HepG2 (cell line): Measurements from ENCODE around the gene CHST12. TPM values are rescaled to one million over a fixed set of nuclear protein-coding genes. Genes with fewer than 3 reads are reported as not detected.

Experiments used
- CREB1 ChIP-seq, 2 experiments: fragments of 450-650 bp in 1 of 2; IDR thresholded peaks; 2 replicates each; pipeline ENCODE4 v1.6.1; 2016 to 2017; ENCODE audit warnings: control low read depth in 1 of 2, mild to moderate bottlenecking in 1 of 2, missing compliant biosample characterization in 1 of 2, missing genetic modification characterization in 1 of 2
- DR1 ChIP-seq: sonication (generic); formaldehyde crosslinking; IDR thresholded peaks from 2 replicates; pipeline ENCODE4 v1.8.0; 2021; ENCODE audit warnings: mild to moderate bottlenecking, missing genetic modification reagents, inconsistent platforms
- KAT7 ChIP-seq: IDR thresholded peaks from 2 replicates; pipeline ENCODE4 v1.6.1; 2018; ENCODE audit warnings: borderline replicate concordance, missing compliant biosample characterization
- KDM5B ChIP-seq: sonication (generic); formaldehyde crosslinking; IDR thresholded peaks from 2 replicates; pipeline ENCODE4 v1.4.0; 2020; ENCODE audit warnings: missing genetic modification reagents, mild to moderate bottlenecking, borderline replicate concordance
- NFKB2 ChIP-seq: sonication (generic); formaldehyde crosslinking; IDR thresholded peaks from 2 replicates; pipeline ENCODE4 v1.4.0; 2020; ENCODE audit warnings: missing genetic modification reagents, borderline replicate concordance
- SOX6 ChIP-seq, 2 experiments: fragments of 450-650 bp in 1 of 2; sonication (generic) in 1 of 2; formaldehyde crosslinking in 1 of 2; IDR thresholded peaks; 2 replicates each; pipeline versions ENCODE4 v1.4.0 to v1.6.1; 2017 to 2020; ENCODE audit warnings: antibody characterized with exemption in 1 of 2, mild to moderate bottlenecking in 1 of 2, missing genetic modification reagents in 1 of 2
- SP4 ChIP-seq: sonication (generic); formaldehyde crosslinking; IDR thresholded peaks from 2 replicates; pipeline ENCODE4 v1.8.1; 2023; ENCODE audit warnings: mild to moderate bottlenecking, missing genetic modification reagents
- ZNF251 ChIP-seq: sonication (generic); formaldehyde crosslinking; IDR thresholded peaks from 2 replicates; pipeline ENCODE4 v1.9.0; 2021; ENCODE audit warnings: mild to moderate bottlenecking, missing genetic modification reagents
- ZNF772 ChIP-seq: sonication (generic); formaldehyde crosslinking; IDR thresholded peaks from 2 replicates; pipeline ENCODE4 v1.5.0; 2020; ENCODE audit warnings: mild to moderate bottlenecking, missing genetic modification reagents
- ZNF776 ChIP-seq: sonication (generic); formaldehyde crosslinking; IDR thresholded peaks from 2 replicates; pipeline ENCODE4 v1.4.0; 2020; ENCODE audit warnings: mild to moderate bottlenecking, missing genetic modification reagents
- polyA plus RNA-seq, 8 experiments: library from polyadenylated mRNA; depleted of rRNA in 3 of 8; stranded (reverse) in 7 of 8; unstranded in 1 of 8; fragments of >200 nt; fragmentation: Illumina TruSeq in 4 of 8; extraction: Trizol in 4 of 8; gene quantifications; 2 replicates each; pipeline versions ENCODE4 v1.2.1 to v1.2.3, GENCODE V29; 2011 to 2016; ENCODE audit warnings: low read depth in 4 of 8, missing spikeins in 1 of 8, mixed read lengths in 1 of 8; ENCODE audit not compliant: insufficient read depth in 1 of 8
- total RNA-seq, 5 experiments: library from RNA; depleted of rRNA; stranded (reverse); fragments of >200 nt; fragmentation: Illumina TruSeq; extraction: Trizol; gene quantifications; 2 replicates each; pipeline ENCODE4 v1.2.3, GENCODE V29; 2016; ENCODE audit warnings: low read depth in 1 of 5
- TF ChIP-seq, protein P1 (sequence below): IDR thresholded peaks from 2 replicates; pipeline ENCODE4 v1.4.0; 2020; ENCODE audit warnings: mild to moderate bottlenecking, missing genetic modification reagents
- TF ChIP-seq, protein P2 (sequence below), 2 experiments: fragments of 450-650 bp in 1 of 2; sonication (generic) in 1 of 2; formaldehyde crosslinking in 1 of 2; IDR thresholded peaks; 2 replicates each; pipeline versions ENCODE4 v1.6.1 to v1.8.0; 2016 to 2022; ENCODE audit warnings: antibody characterized with exemption in 1 of 2, mild to moderate bottlenecking in 1 of 2, missing genetic modification reagents in 1 of 2

The CHST12 gene
- total and polyA plus RNA-seq, 2 of the 13 experiments (the other 11 are each of a cell fraction or from before 2014, with no cell fraction given), result 6.4 to 15.8 TPM

DNA sequence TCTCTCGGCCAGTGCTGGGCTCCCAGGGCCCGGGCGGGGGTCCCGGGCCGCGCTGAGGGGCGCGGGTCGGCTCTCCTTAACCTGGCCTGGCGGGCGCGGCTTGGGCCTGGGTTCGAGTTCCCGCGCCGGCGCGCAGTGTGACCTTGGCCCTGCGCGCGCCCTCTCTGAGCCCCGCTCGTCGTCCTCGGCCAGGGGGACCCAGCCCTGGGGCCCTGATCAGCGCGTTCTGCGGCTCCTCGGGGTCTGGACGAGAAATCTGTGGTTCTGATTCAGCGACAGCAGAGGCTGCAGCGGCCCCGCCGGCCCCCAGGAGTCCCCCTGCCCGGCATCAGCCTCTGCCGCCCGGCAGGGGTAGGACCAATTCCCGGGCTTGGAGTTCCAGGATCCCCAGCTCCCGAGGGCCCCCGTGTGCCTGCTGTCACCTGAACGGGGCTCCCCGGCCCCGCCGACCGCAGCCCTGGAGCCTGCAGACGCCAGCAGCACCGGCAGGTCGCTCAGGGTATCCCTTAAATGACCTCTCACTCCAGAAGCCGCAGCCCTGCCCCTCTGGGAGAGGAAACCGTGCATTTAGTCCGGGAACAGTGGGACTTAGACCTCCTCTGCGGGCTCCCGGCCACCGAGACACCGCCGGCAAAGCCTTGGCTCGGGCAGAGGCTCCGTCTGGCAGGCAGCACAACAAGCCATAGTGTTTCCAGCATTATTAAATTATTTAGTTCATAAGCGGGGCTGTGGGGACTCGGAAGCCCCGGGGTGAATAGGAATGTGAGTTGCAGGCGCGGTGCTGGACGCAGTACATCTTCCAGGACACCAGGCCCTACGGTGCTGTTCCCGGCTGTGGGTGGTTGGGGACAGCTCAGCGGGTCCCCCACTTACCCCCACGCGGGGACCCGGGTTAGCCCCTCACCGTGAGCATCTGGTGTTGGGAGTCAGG is 572 bp downstream of the CHST12 start (continued):
- TF ChIP-seq, protein P1, sequence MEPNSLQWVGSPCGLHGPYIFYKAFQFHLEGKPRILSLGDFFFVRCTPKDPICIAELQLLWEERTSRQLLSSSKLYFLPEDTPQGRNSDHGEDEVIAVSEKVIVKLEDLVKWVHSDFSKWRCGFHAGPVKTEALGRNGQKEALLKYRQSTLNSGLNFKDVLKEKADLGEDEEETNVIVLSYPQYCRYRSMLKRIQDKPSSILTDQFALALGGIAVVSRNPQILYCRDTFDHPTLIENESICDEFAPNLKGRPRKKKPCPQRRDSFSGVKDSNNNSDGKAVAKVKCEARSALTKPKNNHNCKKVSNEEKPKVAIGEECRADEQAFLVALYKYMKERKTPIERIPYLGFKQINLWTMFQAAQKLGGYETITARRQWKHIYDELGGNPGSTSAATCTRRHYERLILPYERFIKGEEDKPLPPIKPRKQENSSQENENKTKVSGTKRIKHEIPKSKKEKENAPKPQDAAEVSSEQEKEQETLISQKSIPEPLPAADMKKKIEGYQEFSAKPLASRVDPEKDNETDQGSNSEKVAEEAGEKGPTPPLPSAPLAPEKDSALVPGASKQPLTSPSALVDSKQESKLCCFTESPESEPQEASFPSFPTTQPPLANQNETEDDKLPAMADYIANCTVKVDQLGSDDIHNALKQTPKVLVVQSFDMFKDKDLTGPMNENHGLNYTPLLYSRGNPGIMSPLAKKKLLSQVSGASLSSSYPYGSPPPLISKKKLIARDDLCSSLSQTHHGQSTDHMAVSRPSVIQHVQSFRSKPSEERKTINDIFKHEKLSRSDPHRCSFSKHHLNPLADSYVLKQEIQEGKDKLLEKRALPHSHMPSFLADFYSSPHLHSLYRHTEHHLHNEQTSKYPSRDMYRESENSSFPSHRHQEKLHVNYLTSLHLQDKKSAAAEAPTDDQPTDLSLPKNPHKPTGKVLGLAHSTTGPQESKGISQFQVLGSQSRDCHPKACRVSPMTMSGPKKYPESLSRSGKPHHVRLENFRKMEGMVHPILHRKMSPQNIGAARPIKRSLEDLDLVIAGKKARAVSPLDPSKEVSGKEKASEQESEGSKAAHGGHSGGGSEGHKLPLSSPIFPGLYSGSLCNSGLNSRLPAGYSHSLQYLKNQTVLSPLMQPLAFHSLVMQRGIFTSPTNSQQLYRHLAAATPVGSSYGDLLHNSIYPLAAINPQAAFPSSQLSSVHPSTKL (CRISPR knock-in tag), result peak; percentile 5; the same call in 1 of the 2 replicates
- TF ChIP-seq ZNF776 (CRISPR knock-in tag) (peak; percentile 15; the same call in 1 of the 2 replicates), ZNF772 (CRISPR knock-in tag) (peak; percentile 58; the same call in 1 of the 2 replicates), KDM5B (CRISPR knock-in tag) (peak; percentile 30; the same call in 1 of the 2 replicates), NFKB2 (CRISPR knock-in tag) (0 out of 2 replicates have a peak, but pooled peaks have one; percentile 11), SP4 (0 out of 2 replicates have a peak, but pooled peaks have one; percentile 26), KAT7 (CRISPR knock-in tag) (0 out of 2 replicates have a peak, but pooled peaks have one; percentile 14), DR1 (CRISPR knock-in tag) (0 out of 2 replicates have a peak, but pooled peaks have one; percentile 7), SOX6 (IDR thresholded peaks at IDR 0.05) (no peak), SOX6 (CRISPR knock-in tag; IDR thresholded peaks at IDR 0.05) (no peak), CREB1 (IDR thresholded peaks at IDR 0.05) (no peak), CREB1 (CRISPR knock-in tag; IDR thresholded peaks at IDR 0.05) (no peak), ZNF251 (CRISPR knock-in tag) (no peak)
- TF ChIP-seq, protein P2, sequence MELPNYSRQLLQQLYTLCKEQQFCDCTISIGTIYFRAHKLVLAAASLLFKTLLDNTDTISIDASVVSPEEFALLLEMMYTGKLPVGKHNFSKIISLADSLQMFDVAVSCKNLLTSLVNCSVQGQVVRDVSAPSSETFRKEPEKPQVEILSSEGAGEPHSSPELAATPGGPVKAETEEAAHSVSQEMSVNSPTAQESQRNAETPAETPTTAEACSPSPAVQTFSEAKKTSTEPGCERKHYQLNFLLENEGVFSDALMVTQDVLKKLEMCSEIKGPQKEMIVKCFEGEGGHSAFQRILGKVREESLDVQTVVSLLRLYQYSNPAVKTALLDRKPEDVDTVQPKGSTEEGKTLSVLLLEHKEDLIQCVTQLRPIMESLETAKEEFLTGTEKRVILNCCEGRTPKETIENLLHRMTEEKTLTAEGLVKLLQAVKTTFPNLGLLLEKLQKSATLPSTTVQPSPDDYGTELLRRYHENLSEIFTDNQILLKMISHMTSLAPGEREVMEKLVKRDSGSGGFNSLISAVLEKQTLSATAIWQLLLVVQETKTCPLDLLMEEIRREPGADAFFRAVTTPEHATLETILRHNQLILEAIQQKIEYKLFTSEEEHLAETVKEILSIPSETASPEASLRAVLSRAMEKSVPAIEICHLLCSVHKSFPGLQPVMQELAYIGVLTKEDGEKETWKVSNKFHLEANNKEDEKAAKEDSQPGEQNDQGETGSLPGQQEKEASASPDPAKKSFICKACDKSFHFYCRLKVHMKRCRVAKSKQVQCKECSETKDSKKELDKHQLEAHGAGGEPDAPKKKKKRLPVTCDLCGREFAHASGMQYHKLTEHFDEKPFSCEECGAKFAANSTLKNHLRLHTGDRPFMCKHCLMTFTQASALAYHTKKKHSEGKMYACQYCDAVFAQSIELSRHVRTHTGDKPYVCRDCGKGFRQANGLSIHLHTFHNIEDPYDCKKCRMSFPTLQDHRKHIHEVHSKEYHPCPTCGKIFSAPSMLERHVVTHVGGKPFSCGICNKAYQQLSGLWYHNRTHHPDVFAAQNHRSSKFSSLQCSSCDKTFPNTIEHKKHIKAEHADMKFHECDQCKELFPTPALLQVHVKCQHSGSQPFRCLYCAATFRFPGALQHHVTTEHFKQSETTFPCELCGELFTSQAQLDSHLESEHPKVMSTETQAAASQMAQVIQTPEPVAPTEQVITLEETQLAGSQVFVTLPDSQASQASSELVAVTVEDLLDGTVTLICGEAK (IDR thresholded peaks at IDR 0.05), result no peak
- TF ChIP-seq, protein P2 (CRISPR knock-in tag; IDR thresholded peaks at IDR 0.05), result peak; percentile 60; the same call in 1 of the 2 replicates
